Measurements from ENCODE around the gene CWF19L2.
"Not testable (repeated sequence)": the region's sequence is repeated elsewhere in the genome, so short reads cannot be mapped to it uniquely, and the experiment has no call there.

CWF19L2 gene

DNA sequence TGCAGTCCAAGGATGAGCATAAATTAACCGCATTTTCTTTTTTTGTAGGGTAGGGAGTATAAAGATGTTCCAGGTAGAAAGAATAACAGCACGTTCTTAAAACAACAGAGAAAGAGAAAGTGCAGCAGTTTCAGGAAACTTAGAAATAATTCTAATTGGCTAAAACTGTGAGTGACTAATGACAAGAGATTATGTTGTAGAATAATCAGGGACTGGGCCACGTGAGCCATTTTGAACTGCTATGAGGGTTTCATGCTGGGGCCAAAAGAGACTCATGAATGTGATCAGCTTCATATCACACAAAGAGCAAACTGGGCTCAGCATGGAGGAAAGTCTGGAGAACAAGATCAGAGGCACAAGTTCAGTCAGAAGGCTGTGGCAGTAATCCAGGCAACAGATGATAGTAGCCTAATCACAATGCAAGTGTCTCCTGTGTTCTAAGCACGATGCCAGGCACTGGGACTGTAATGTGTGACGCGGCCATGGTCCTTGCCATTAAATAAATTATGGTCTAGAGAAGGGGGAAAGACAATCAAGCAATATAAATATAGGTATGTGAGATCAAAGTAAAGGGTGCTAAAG is 17.9 kb downstream of the CWF19L2 start:
- DNase-seq (ENCODE audit: extremely low read depth in 1 of 2, low read depth in 1 of 2) = no peak

DNA sequence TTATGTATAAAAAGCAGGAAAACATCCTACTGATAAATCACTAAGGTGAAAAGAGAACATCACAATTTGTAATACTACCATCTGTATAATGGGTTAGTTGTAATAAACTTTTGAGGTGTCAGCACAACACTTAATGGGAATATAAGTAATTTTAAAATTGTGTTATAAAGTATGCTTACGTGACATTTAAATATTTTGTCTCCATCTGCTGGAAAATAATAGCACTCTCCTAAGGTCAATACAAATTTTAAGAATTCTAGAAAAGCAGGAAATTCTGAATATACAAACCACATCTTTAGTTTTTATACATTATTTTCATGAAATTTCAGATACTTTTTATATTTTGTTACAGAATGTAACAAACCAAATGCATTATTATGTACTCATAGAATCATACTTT is 19.5 kb downstream of the CWF19L2 start:
- DNase-seq (ENCODE audit: extremely low read depth in 1 of 2, low read depth in 1 of 2) = no peak

DNA sequence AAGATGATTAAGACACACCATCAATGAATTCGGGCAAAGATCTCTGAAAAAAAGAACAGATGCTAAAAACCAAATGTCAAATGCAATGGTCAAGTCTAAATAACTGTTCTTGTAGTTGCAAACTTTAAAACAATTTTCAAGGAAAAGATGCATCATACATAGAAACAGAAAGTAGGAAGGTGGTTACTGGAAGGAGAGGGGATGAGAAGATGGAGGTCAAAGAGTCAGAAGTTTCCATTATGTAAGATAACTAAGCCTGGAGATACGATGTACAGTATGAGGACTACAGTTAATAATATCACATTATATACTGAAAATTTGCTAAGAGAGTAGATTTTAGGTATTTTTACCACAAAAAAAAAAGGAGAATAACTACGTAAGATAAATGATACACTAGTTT is 27.1 kb downstream of the CWF19L2 start:
- DNase-seq (ENCODE audit: extremely low read depth in 1 of 2, low read depth in 1 of 2) = no peak

DNA sequence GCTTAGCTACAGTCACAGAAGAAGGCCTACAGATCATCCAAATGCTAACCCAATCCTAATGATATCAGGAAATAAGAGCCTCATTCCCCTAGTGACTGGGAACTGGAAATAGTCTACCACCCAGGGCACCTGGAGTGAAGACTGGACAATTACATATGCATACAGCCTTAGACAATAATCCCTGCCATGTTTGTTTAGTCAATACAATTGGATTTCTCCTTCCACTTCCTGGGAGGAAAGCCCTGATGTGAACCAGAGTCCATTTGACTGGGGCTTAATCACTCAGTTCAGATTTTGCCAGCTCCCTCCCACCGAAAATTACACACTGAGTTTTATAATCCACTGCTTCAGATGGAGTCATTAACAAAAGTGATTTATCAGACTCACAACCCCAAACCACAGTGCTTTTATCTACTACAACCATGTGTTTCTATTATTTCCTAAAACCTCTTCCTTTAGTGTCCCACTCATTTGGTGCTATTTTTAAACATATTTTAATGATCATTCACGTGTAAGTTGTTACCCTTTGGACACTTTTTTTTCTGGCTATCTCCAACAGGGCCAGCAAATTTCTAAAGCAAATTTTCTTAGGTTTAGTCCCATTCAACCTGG is 29.9 kb downstream of the CWF19L2 start:
- no peak for DNase-seq (ENCODE audit: extremely low read depth in 1 of 2, low read depth in 1 of 2)

DNA sequence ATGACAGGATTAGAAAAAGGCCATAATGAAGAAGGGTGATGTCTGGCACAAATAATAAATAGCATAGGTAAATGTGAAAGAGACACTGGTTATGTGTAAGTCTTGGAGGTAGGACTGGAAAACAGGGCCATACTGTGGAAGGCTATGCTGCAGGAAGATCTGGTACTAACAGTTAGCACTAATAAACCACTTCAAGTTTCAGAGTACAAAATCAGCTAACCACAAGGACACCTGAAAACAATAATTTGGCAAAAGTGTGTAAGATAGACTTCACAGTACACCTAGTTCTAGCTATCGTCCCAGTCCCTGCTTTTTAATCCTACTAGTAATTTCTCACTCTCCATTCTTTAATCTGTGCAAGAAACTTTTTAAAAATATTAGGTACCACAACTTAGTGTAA is 44.3 kb downstream of the CWF19L2 start:
- no peak for DNase-seq (ENCODE audit: extremely low read depth in 1 of 2, low read depth in 1 of 2)

DNA sequence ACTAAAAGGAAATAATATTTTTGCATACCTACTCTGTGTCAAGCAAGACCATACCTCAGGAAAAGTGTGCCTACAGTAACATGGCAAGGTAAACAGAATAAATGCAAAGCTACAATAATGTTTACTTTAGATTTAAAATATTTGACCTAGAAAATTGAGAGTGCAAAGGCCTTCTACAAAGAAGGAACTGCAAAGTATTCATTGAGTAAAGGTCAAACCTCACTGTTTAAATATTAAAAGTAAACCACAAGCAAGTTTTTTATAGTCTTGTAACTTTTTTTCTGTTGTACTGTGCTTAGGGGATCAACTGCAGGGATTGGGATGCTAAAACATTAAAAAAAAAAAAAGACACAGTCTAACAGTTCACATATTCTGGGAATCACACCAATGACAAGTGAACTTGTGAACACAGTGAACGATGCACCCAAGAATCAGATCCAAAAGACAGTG is 48.8 kb downstream of the CWF19L2 start:
- no peak for DNase-seq (ENCODE audit: extremely low read depth in 1 of 2, low read depth in 1 of 2)

DNA sequence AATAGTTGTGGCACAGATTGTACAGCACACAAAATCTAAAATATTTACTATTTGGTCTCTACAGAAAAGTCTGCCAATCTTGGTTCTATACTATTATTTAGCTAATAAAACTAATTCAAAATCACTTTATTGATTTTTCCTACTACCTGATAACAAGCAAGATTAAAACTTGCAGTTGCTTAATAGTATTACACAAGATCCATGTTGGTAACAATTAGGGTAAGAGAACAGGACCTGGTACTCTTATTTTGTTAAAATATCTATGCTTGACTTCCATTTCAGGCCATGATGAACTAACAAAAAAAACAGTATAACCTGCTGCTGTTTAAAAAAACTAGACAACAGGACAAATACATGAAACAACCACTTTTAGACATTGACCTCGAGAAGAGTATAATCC is 52.4 kb downstream of the CWF19L2 start:
- no peak for DNase-seq (ENCODE audit: extremely low read depth in 1 of 2, low read depth in 1 of 2)

DNA sequence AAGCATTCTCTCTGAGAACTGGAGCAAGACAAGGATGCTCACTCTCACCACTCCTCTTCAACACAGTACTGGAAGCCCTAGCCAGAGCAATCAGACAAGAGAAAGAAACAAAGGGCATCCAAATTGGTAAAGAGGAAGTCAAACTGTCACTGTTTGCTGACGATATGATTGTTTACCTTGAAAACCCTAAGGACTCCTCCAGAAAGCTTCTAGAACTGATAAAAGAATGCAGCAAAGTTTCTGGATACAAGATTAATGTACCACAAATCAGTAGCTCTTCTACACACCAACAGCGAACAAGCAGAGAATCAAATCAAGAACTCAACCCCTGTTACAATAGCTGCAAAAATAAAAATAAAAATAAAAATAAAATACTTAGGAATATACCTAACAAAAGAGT is 56.5 kb downstream of the CWF19L2 start:
- not testable (repeated sequence) for DNase-seq (ENCODE audit: extremely low read depth in 1 of 2, low read depth in 1 of 2)

DNA sequence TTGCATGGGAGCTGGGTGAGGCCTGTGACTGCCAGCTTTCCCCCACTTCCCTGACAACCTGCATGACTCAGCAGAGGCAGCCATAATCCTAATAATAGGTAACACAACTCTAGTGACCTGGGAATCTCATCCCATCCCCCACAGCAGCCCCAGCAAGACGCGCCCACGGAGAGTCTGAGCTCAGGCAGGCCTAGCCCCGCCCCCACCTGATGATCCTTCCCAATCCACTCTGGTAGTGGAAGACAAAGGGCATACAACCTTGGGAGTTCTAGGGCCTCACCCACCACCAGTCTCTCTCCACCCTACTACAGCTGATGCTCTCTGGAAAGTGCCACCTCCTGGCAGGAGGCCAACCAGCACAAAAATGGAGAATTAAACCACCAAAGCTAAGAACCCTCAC is 60.3 kb downstream of the CWF19L2 start:
- DNase-seq (ENCODE audit: extremely low read depth in 1 of 2, low read depth in 1 of 2) = no peak

DNA sequence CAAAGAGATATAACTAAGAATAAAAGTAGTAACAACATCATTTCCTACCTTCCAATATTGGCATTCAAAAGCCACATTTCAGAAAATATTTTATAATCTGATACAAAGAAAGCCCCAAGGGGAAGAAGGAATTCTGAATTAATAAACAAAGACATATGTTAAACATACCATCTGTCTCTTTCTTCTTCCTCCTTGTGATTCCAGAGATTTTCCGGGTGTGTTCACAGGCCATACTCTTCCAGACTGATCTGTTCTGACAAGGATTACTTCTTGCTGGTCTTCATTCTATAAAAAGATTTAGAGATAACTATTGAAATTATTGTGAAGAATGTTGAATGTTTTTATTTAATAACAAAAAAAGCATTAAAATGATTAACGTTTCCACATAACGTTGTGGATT is 65.0 kb downstream of the CWF19L2 start:
- DNase-seq (ENCODE audit: extremely low read depth in 1 of 2, low read depth in 1 of 2) = no peak

DNA sequence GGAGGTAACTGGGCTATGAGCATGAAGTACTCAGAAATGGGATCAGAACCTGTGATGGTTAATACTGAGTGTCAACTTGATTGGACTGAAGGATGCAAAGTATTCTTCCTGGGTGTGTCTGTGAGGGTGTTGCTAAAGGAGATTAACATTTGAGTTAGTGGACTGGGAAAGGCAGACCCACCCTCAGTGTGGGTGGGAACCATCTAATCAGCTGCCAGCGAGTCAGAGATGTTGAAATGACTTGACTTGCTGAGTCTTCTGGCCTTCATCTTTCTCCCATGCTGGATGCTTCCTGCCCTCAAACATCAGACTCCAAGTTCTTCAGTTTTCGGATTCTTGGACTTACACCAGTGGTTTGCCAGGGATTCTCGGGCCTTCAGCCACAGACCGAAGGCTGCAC is 66.9 kb downstream of the CWF19L2 start:
- not testable (repeated sequence) for DNase-seq (ENCODE audit: extremely low read depth in 1 of 2, low read depth in 1 of 2)

DNA sequence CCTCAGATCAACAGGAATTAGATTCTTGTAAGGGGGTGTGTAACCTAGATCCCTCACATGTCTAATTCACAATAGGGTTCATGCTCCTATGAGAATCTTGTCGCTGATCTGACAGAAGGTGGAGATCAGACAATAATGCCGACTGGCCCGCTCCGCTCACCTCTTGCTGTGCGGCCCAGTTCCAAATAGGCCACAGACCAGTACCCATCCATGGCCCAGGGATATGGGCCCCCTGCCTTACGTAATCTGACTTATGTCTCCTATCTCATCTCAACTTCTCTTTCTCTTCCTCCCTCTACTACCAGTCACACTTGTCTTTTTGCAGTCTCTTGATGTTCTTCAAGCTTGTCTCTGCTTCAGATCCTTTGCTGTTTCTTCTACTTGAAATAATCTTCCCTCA is 70.0 kb downstream of the CWF19L2 start:
- no peak for DNase-seq (ENCODE audit: extremely low read depth in 1 of 2, low read depth in 1 of 2)

DNA sequence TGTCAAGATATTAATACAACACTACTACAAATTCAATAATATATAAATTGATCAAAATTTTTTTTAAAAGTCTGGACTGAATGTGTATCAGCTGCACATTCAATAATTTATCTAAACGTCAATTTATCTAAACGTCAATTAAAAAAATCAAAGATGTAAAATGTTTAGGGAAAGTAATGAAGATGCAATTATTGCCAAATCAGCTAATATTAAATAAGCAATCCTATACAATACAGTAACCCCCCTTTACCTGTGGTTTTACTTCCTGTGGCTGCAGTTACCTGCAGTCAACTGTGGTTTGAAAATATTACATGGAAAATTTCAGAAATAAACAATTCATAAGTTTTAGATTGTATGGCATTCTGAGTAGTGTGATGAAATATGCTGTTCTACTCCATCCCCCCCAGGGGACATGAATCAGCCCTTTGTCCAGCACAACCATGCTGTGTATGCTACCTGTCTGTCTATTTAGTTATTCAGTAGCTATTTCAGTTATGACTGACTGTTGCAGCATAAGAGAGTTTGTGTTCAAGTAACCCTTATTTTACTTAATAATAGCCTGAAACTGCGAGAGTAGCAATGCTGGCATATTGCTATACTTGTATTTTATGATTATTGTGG is 72.2 kb downstream of the CWF19L2 start:
- DNase-seq (ENCODE audit: extremely low read depth in 1 of 2, low read depth in 1 of 2) = no peak

DNA sequence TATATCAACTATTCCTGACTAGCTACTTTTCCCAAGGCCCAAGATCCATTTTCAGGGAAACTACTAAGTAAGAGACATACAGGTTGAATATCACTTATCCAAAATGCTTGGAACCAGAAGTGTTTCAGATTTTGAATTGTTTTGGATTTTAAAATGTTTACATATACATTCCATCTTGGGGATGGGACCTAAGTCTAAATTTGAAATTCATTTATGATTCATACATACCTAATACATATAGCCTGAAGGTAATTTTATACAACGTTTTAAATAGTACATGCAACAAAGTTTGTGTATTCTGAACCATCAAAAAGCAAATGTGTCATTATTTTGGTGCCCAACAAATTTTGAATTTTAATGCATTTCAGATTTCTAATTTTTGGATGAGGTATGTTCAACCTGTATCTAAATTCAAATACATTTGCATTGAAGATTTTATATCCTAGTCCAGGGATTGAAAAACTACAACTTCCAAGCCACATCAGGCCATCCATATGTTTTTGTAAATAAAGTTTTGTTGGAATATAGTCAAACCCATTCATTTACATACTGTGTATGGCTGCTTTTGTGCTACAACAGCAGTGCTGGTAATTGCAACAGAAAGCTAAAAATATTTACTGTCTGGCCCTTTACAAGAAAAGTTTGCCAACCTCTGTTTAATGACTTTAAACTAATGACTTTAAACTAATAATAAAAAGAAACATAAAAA is 73.3 kb downstream of the CWF19L2 start:
- no peak for DNase-seq (ENCODE audit: extremely low read depth in 1 of 2, low read depth in 1 of 2)

DNA sequence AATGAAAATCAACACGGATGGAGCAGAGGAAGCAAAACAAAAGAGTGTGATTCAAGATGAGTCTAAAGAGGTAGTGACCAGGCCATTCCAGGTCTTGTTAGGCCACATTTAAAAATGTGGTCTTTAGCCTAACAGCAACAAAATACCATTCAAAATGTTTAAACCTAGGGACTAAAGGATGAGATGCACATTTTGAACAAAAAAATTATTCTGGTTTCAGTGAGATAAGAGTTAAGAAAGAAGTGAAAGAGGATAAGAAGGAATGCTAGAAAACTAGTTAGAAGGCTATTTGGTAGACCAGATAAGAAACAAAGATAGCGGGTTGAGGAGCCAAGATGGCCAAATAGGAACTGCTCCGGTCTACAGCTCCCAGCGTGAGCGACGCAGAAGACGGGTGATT is 85.2 kb downstream of the CWF19L2 start:
- DNase-seq (ENCODE audit: extremely low read depth in 1 of 2, low read depth in 1 of 2) = no peak

DNA sequence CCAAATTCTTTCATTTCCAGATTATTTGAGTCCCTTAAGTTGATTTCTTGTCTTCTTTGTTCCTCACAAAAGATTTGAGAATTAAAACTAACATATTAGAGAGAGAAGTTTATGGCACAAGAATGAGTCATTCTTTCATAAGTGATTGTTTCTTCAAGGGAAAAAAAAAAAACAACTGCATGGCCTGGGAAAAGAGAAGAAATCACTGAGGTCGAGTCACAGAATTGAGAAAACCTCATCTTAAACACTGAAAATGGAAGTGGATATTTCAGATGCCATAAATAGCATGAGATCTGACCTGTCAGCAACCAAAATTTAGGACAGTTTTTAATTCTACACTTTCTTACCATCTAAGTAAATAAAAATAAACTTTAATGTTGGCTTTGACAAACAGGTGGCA is 87.2 kb downstream of the CWF19L2 start:
- DNase-seq (ENCODE audit: extremely low read depth in 1 of 2, low read depth in 1 of 2) = no peak

DNA sequence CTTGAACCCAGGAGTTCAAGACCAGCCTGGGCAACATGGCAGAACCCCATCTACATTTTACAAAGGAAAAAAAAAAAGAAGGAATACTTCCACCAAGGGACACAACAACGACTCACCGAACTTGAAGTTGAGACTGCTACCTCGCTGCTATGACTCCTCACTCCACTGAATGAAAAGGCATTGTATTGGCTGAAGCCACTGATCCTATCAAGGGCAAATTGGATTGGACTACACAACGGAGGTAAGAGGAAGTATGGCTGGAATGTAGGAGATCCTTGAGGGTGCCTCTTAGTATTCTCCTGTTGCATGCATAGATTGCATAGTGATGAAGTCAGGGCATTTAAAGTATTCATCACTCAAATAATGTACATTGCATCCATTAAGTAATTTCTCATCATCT is 97.9 kb downstream of the CWF19L2 start:
- DNase-seq (ENCODE audit: extremely low read depth in 1 of 2, low read depth in 1 of 2) = no peak

DNA sequence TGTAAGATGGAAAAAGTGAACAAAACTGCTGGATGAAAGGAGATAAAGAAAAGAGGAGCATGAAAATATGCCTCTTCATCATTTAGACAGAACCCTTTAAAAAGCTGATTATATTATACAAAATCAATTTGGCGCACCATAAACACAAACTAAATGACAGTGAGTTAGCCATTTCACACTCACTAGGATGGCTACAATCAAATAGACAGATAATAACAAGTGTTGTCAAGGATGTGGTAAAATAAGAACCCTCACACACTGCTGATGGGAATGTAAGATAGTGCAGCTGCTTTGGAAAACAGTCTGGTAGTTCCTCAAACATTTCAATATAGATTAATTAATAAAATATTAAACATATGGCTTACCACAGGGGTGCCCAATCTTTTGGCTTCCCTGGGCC is 99.7 kb downstream of the CWF19L2 start:
- DNase-seq (ENCODE audit: extremely low read depth in 1 of 2, low read depth in 1 of 2) = no peak

DNA sequence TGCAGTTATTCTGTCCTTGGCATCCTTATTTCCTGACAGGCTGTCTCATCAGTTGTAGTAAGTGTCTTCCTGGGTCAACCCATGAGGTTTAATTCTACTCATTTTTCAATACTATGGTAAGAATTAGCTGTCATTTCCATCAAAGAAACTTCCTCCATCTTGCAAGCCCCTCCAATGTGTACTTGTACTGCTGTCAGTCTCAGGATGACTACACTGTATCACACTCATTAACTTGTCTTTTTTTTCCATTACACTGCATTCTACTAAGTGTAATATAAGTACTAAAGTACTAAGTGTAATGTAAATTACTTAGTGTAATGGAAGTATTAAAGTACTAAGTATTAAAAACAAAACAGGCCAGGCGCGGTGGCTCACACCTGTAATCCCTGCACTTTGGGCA is 102.8 kb downstream of the CWF19L2 start:
- DNase-seq (ENCODE audit: extremely low read depth in 1 of 2, low read depth in 1 of 2) = no peak

DNA sequence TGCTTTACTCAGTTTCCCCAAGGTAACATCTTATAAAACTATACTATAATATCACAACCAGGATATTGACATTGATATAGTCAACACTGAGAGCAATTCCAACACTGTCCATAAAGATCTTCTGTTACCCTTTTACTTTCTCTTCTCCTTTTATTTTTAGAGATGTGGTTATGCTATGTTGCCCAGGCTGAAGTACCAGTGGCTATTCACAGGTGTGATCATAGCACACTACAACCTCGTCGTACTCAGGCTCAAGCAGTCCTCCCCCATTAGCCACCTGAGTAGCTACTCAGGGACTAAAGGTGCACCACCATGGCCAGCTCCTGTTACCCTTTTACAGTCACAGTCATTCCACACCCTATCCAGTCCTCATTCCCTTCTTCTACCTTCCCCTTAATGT is 119.7 kb downstream of the CWF19L2 start:
- no peak for DNase-seq (ENCODE audit: extremely low read depth in 1 of 2, low read depth in 1 of 2)

DNA sequence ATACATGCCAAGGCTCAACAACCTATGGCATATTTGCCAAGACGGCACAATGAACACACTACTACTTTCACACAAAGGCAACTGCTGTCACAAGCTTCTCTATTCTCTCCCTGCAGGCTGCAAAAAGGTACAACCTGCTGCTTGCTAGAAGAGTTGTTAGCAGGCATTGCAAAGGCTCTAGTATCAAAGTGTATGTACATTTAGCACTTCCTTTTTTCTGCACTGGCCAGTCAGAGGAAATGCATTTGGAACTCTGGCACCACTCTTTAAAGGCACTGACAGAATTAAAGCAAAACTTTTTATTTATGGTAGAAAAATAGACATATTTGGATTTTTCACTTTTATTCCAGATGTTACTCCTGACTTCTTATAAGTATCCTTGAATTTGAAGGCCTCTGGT is 125.9 kb downstream of the CWF19L2 start:
- DNase-seq (ENCODE audit: extremely low read depth in 1 of 2, low read depth in 1 of 2) = no peak

DNA sequence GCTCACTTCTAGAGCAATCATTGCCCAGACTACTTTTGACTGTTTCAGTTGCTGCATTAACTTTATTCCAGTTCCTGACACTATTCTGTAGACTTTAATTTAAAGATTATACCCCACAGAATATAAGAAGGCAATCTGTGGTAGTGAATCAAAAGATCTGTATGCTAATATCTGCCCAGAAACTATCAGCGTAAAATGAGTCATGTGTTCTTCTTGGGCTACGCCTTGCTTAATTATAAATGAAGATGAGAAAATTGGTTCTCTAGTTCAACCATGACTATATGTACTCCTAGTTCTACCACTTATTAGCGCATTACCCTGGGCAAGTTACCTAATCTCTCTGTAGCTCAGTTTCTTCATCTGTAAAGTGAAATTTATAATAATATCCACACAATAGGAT is 128.5 kb downstream of the CWF19L2 start:
- DNase-seq (ENCODE audit: extremely low read depth in 1 of 2, low read depth in 1 of 2) = no peak

Data from activated CD8-positive, alpha-beta memory T cell treated with anti-CD3 and anti-CD28 coated beads for 1 hour (primary cell).